ENCODE data around the gene NCCRP1.

- TF ChIP-seq CTCF (IDR thresholded peaks at IDR 0.05 in 8 of 11, conservative IDR thresholded peaks at IDR 0.05 in 3 of 11) (no peak), POLR2A (IDR thresholded peaks at IDR 0.05) (no peak), POLR2AphosphoS5 (IDR thresholded peaks at IDR 0.05) (no peak)
Measured at GRCh38 chr19:39217094-39217493, 20.3 kb downstream of the NCCRP1 start.
